Peyer's patch (tissue), 4 donors: Measurements from ENCODE around the gene ECE2. TPM values are rescaled to one million over a fixed set of nuclear protein-coding genes. Genes with fewer than 3 reads are reported as not detected.
A peak's percentile ranks its signal among the peaks of the same experiment; 100 is the strongest.

Source experiments
- DNase-seq, 3 donors: peaks; one replicate each; pipeline ENCODE4 v3.0.0-alpha.2; 2017 to 2019
- H3K27ac ChIP-seq, 4 donors: fragments of 200-600 bp; sonication (generic); one replicate each; pipeline ENCODE4 v1.5.1; 2016 to 2019
- H3K27me3 ChIP-seq, 2 donors: fragments of 200-600 bp; sonication (generic); one replicate each; pipeline ENCODE4 v1.5.1; 2019
- H3K36me3 ChIP-seq, 3 donors: fragments of 200-600 bp; sonication (generic); one replicate each; pipeline ENCODE4 v1.5.1; 2016 to 2019
- H3K4me1 ChIP-seq, 4 donors: fragments of 200-600 bp; sonication (generic); one replicate each; pipeline ENCODE4 v1.5.1; 2016 to 2019
- H3K4me3 ChIP-seq, 4 donors: fragments of 200-600 bp; sonication (generic); 1 replicate in 3 of 4; 2 replicates in 1 of 4; pipeline ENCODE4 v1.5.1; 2016 to 2019; ENCODE audit warnings: mild to moderate bottlenecking in 1 of 4
- H3K9me3 ChIP-seq, 4 donors: fragments of 200-600 bp; sonication (generic); one replicate each; pipeline ENCODE4 v1.5.1; 2016 to 2019; ENCODE audit warnings: mild to moderate bottlenecking in 1 of 4
- CTCF ChIP-seq, 6 experiments: fragments of 450-650 bp in 4 of 6; fragments of 200-600 bp in 2 of 6; sonication (generic) in 1 of 6; IDR thresholded peaks; one replicate each; pipeline ENCODE4 v1.5.1; 2017 to 2019; ENCODE audit warnings: antibody characterized with exemption in 6 of 6, mild to moderate bottlenecking in 3 of 6, moderate library complexity in 1 of 6
- POLR2A ChIP-seq, 2 donors: fragments of 450-650 bp; IDR thresholded peaks; one replicate each; pipeline ENCODE4 v1.5.1; 2017; ENCODE audit warnings: antibody characterized with exemption in 2 of 2, mild to moderate bottlenecking in 2 of 2, moderate library complexity in 2 of 2
- total RNA-seq, 4 donors: library from RNA; depleted of rRNA; stranded (reverse); fragments of >200 nt; gene quantifications; one replicate each; pipeline ENCODE4 v1.1.0, GENCODE V29; 2016

The ECE2 gene
- not detected for total RNA-seq

- peaks cover 0 to 14% of the 10 kb centered on the region in 2 donors for H3K27me3 ChIP-seq
- DNase-seq = no peak
- H3K27ac ChIP-seq = no peak within 1 kb of the TSS
These were observed at the start of gene ECE2 for GRCh38 chr3:184275961-184276910. Gene ECE2 (plus strand): TSS chr3:184276022. CDS start chr3:184276154, 132 bp downstream.

GRCh38 chr3:184227481-184227935, 48.3 kb upstream of the ECE2 start:
- Histone ChIP-seq H3K9me3 (no peaks in the 10 kb centered on the region), H3K27me3 (peaks cover 0 to 24% of the 10 kb centered on the region in 2 donors), H3K4me1 (peaks cover 0 to 22% (median 20%) of the 10 kb centered on the region in 4 donors), H3K4me3 (no peak overlapping the region), H3K27ac (no peak overlapping the region), H3K36me3 (no peaks in the 10 kb centered on the region)
- no peak for TF ChIP-seq POLR2A (IDR thresholded peaks at IDR 0.05)
- TF ChIP-seq CTCF (IDR thresholded peaks at IDR 0.05) = peak; percentile 50 to 85 (median 59)
- DNase-seq = peak in 2 of 3 donors; percentile 26 to 66

More at GRCh38 chr3:184275961-184276910, at the start of gene ECE2:
- H3K4me1 ChIP-seq = no peaks in the 10 kb centered on the region
- TF ChIP-seq CTCF (IDR thresholded peaks at IDR 0.05) (no peak), POLR2A (IDR thresholded peaks at IDR 0.05) (no peak)
- no peaks in the 10 kb centered on the region for H3K36me3 ChIP-seq
- H3K9me3 ChIP-seq = no peaks in the 10 kb centered on the region
- no peak within 1 kb of the TSS for H3K4me3 ChIP-seq

GRCh38 chr3:184228376-184229137, 47.3 kb upstream of the ECE2 start:
- H3K4me3 ChIP-seq = peak overlapping the region in 2 of 4 donors; percentile 47 to 51
- no peak for TF ChIP-seq CTCF (IDR thresholded peaks at IDR 0.05)
- no peak for TF ChIP-seq POLR2A (IDR thresholded peaks at IDR 0.05)
- no peak for DNase-seq
- H3K27ac ChIP-seq = no peak overlapping the region
- peaks cover 0 to 22% (median 20%) of the 10 kb centered on the region in 4 donors for H3K4me1 ChIP-seq
- no peaks in the 10 kb centered on the region for H3K9me3 ChIP-seq
- no peaks in the 10 kb centered on the region for H3K36me3 ChIP-seq
- peaks cover 0 to 24% of the 10 kb centered on the region in 2 donors for H3K27me3 ChIP-seq

GRCh38 chr3:184229394-184230080, 46.3 kb upstream of the ECE2 start, which contains the start of gene VWA5B2:
Gene VWA5B2 (plus strand): TSS chr3:184229585. CDS start chr3:184230529, 944 bp downstream.
- DNase-seq = peak; percentile 62 to 80 (median 64)
- Histone ChIP-seq H3K36me3 (no peaks in the 10 kb centered on the region), H3K27ac (no peak within 1 kb of the TSS), H3K4me3 (peak within 1 kb of the TSS; percentile 38 to 54 (median 49)), H3K4me1 (peaks cover 0 to 22% (median 20%) of the 10 kb centered on the region in 4 donors), H3K27me3 (peaks cover 0 to 24% of the 10 kb centered on the region in 2 donors), H3K9me3 (no peaks in the 10 kb centered on the region)
- no peak for TF ChIP-seq POLR2A (IDR thresholded peaks at IDR 0.05)
- TF ChIP-seq CTCF (IDR thresholded peaks at IDR 0.05) = peak; percentile 12 to 39 (median 31)
